ENCODE results near the gene SPOCK1. TPM values are rescaled to one million over a fixed set of nuclear protein-coding genes. Genes with fewer than 3 reads are reported as not detected.

SPOCK1 gene
- total and polyA plus RNA-seq, 9 of the 15 experiments (the other 6 are each of a cell fraction or from before 2014, with no cell fraction given) = 0.01 to 0.35 (median 0.04) TPM; not detected in 6

DNA sequence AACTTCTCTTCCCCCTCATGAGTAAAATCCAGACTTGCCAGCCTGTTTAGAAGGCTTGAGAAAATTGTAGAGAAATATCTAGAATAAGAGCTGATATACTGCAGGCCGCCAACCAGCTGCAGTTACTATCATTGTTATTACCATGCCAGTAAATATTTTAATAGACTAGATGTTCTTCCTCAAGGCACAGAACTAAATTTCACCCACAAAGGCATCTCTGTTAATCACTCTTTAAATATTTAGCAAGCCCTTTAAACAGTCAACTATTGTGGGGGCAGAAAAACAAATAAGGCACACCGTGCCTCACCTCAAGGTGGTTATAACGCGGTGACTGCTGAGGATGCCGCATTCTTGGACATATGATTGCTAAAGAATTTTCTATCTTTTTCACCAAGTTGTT is 147.0 kb downstream of the SPOCK1 start (continued):
- TF ChIP-seq, protein P1, sequence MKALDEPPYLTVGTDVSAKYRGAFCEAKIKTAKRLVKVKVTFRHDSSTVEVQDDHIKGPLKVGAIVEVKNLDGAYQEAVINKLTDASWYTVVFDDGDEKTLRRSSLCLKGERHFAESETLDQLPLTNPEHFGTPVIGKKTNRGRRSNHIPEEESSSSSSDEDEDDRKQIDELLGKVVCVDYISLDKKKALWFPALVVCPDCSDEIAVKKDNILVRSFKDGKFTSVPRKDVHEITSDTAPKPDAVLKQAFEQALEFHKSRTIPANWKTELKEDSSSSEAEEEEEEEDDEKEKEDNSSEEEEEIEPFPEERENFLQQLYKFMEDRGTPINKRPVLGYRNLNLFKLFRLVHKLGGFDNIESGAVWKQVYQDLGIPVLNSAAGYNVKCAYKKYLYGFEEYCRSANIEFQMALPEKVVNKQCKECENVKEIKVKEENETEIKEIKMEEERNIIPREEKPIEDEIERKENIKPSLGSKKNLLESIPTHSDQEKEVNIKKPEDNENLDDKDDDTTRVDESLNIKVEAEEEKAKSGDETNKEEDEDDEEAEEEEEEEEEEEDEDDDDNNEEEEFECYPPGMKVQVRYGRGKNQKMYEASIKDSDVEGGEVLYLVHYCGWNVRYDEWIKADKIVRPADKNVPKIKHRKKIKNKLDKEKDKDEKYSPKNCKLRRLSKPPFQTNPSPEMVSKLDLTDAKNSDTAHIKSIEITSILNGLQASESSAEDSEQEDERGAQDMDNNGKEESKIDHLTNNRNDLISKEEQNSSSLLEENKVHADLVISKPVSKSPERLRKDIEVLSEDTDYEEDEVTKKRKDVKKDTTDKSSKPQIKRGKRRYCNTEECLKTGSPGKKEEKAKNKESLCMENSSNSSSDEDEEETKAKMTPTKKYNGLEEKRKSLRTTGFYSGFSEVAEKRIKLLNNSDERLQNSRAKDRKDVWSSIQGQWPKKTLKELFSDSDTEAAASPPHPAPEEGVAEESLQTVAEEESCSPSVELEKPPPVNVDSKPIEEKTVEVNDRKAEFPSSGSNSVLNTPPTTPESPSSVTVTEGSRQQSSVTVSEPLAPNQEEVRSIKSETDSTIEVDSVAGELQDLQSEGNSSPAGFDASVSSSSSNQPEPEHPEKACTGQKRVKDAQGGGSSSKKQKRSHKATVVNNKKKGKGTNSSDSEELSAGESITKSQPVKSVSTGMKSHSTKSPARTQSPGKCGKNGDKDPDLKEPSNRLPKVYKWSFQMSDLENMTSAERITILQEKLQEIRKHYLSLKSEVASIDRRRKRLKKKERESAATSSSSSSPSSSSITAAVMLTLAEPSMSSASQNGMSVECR (CRISPR knock-in tag; IDR thresholded peaks at IDR 0.05) = no peak
- TF ChIP-seq ZNF436 (CRISPR knock-in tag; IDR thresholded peaks at IDR 0.05) (no peak), STAT5A (IDR thresholded peaks at IDR 0.05; ENCODE audit: borderline replicate concordance, low read length) (no peak)

DNA sequence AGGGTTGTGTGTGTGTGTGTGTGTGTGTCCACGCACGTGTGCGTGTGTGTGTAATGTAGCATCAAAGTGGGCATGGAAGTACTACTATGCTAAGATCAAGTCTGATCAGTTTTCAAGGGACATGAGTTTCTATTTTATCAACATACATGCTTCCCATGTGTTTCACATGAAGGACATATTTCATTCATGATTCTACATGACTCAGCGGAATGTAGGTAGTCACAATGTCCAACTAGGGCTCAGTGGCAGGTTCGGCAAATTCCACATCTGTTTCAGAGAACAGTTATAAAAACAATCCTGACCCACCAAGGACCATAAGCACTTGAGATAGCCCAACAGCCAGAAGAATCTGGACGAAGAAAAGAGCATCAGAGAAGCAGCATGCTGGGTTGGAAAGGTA is 148.3 kb downstream of the SPOCK1 start:
- peaks cover 0 to 9% of the 10 kb centered on the region in 2 experiments; a peak in 1 of 5 replicates for H3K27me3 ChIP-seq (ENCODE audit: control insufficient read depth in 2 of 2, insufficient read depth in 2 of 2, low read length in 2 of 2)
- BruUV-seq (replicated peaks) = no TSS peak
- no peaks in the 10 kb centered on the region for H3K9me1 ChIP-seq (ENCODE audit: control insufficient read depth, insufficient read depth, low read length)
- no peaks in the 10 kb centered on the region for H3K4me1 ChIP-seq (replicated peaks in 1 of 2; ENCODE audit: control insufficient read depth in 2 of 2, insufficient read depth in 2 of 2, low read length in 2 of 2)
- CTCF ChIA-PET (ENCODE audit: low intra/inter-chr PET ratio) = no interaction called here
- ATAC-seq (no peak), FAIRE-seq (no peak), DNase-seq (ENCODE audit: extremely low read depth in 1 of 4, low spot score in 3 of 4) (no peak)
- no peak overlapping the region for H3K27ac ChIP-seq (ENCODE audit: extremely low read depth, low read depth, low read length)
- no peak overlapping the region for H3K4me3 ChIP-seq
- H3K9me3 ChIP-seq (replicated peaks; ENCODE audit: control insufficient read depth, insufficient read depth, low read depth, low read length) = no peaks in the 10 kb centered on the region
- WGBS (ENCODE audit: insufficient coverage, low coverage, missing lambda C conversion rate) = 0% methylated on average over 6 of the region's 6 CpGs
- POLR2A ChIA-PET = no interaction called here
- no peaks in the 10 kb centered on the region for H4K20me1 ChIP-seq (replicated peaks; ENCODE audit: control insufficient read depth, insufficient read depth, low read length)
- H2AFZ ChIP-seq (ENCODE audit: low read depth, low read length) = no peak overlapping the region
- H3K9ac ChIP-seq (ENCODE audit: insufficient read depth in 1 of 2, low read depth in 2 of 2, low read length in 2 of 2) = no peak overlapping the region
- H3K4me2 ChIP-seq (ENCODE audit: insufficient read depth, low read length) = no peak overlapping the region
- H3K79me2 ChIP-seq (ENCODE audit: control insufficient read depth, insufficient read depth, low read length) = no peaks in the 10 kb centered on the region
- H3K36me3 ChIP-seq (ENCODE audit: control insufficient read depth, insufficient read depth, low read length) = no peaks in the 10 kb centered on the region
- in situ Hi-C loops (cut with MboI) (no loop called here), intact Hi-C loops (cut with micrococcal nuclease) (no loop called here)
- TF ChIP-seq, protein P2, sequence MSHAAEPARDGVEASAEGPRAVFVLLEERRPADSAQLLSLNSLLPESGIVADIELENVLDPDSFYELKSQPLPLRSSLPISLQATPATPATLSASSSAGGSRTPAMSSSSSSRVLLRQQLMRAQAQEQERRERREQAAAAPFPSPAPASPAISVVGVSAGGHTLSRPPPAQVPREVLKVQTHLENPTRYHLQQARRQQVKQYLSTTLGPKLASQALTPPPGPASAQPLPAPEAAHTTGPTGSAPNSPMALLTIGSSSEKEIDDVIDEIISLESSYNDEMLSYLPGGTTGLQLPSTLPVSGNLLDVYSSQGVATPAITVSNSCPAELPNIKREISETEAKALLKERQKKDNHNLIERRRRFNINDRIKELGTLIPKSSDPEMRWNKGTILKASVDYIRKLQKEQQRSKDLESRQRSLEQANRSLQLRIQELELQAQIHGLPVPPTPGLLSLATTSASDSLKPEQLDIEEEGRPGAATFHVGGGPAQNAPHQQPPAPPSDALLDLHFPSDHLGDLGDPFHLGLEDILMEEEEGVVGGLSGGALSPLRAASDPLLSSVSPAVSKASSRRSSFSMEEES (CRISPR knock-in tag; IDR thresholded peaks at IDR 0.05) = no peak
- TF ChIP-seq CHD2 (IDR thresholded peaks at IDR 0.05; ENCODE audit: low read depth, low read length) = no peak
- no peak for TF ChIP-seq TSC22D4 (tag; IDR thresholded peaks at IDR 0.05)
- TF ChIP-seq ZNF41 (CRISPR knock-in tag; conservative IDR thresholded peaks at IDR 0.05) = no peak
- peak; percentile 21; the same call in 1 of the 2 replicates for TF ChIP-seq NFE2L1 (tag; IDR thresholded peaks at IDR 0.05; ENCODE audit: borderline replicate concordance, low read depth)
- TF ChIP-seq MAFK (IDR thresholded peaks at IDR 0.05; ENCODE audit: low read length) = peak; percentile 14; the same call in 1 of the 2 replicates
- TF ChIP-seq, protein P3, sequence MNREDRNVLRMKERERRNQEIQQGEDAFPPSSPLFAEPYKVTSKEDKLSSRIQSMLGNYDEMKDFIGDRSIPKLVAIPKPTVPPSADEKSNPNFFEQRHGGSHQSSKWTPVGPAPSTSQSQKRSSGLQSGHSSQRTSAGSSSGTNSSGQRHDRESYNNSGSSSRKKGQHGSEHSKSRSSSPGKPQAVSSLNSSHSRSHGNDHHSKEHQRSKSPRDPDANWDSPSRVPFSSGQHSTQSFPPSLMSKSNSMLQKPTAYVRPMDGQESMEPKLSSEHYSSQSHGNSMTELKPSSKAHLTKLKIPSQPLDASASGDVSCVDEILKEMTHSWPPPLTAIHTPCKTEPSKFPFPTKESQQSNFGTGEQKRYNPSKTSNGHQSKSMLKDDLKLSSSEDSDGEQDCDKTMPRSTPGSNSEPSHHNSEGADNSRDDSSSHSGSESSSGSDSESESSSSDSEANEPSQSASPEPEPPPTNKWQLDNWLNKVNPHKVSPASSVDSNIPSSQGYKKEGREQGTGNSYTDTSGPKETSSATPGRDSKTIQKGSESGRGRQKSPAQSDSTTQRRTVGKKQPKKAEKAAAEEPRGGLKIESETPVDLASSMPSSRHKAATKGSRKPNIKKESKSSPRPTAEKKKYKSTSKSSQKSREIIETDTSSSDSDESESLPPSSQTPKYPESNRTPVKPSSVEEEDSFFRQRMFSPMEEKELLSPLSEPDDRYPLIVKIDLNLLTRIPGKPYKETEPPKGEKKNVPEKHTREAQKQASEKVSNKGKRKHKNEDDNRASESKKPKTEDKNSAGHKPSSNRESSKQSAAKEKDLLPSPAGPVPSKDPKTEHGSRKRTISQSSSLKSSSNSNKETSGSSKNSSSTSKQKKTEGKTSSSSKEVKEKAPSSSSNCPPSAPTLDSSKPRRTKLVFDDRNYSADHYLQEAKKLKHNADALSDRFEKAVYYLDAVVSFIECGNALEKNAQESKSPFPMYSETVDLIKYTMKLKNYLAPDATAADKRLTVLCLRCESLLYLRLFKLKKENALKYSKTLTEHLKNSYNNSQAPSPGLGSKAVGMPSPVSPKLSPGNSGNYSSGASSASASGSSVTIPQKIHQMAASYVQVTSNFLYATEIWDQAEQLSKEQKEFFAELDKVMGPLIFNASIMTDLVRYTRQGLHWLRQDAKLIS (CRISPR knock-in tag; IDR thresholded peaks at IDR 0.05) = no peak
- peak; percentile 53; the same call in 1 of the 2 replicates for TF ChIP-seq C11orf30 (IDR thresholded peaks at IDR 0.05; ENCODE audit: low read depth)
